ENCODE results near the gene DNAJA3. TPM values are rescaled to one million over a fixed set of nuclear protein-coding genes. Genes with fewer than 3 reads are reported as not detected.

Gene DNAJA3
- total and polyA plus RNA-seq, 12 donors, result 29.0 to 76.7 (median 71.4) TPM

- no peak overlapping the region for H3K4me3 ChIP-seq
- ATAC-seq (no peak), DNase-seq (no peak)
- peaks cover 0 to 27% (median 21%) of the 10 kb centered on the region in 9 donors for H3K4me1 ChIP-seq
- no peaks in the 10 kb centered on the region for H3K27me3 ChIP-seq
- 95 to 97% methylated on average over 7 of the region's 7 CpGs for WGBS, 2 donors
- no peaks in the 10 kb centered on the region for H3K9me3 ChIP-seq
- H3K36me3 ChIP-seq, result peaks cover 0 to 52% (median 0%) of the 10 kb centered on the region in 9 donors
- H3K27ac ChIP-seq, result no peak overlapping the region
- TF ChIP-seq CTCF (IDR thresholded peaks at IDR 0.05), result no peak
- intact Hi-C loops (cut with DNase I), result loop anchor here in 1 of 10 donors (5.0 kb wide), 1 partner anchor 49 kb away; the partner anchor contains the start of gene HMOX2
Measured at GRCh38 chr16:4428500-4428899, 2.8 kb downstream of the DNAJA3 start.

GRCh38 chr16:4431023-4431422 is 5.4 kb downstream of the DNAJA3 start:
- H3K27ac ChIP-seq, result no peak overlapping the region
- H3K36me3 ChIP-seq, result peaks cover 0 to 77% (median 12%) of the 10 kb centered on the region in 9 donors
- H3K4me1 ChIP-seq, result peaks cover 0 to 22% (median 14%) of the 10 kb centered on the region in 9 donors
- 86 to 88% methylated on average over 9 of the region's 9 CpGs for WGBS, 2 donors
- ATAC-seq (no peak), DNase-seq (no peak)
- no peak overlapping the region for H3K4me3 ChIP-seq
- H3K27me3 ChIP-seq, result no peaks in the 10 kb centered on the region
- TF ChIP-seq CTCF (IDR thresholded peaks at IDR 0.05), result no peak
- H3K9me3 ChIP-seq, result no peaks in the 10 kb centered on the region
- intact Hi-C loops (cut with DNase I), result no loop called here

GRCh38 chr16:4433228-4433627 is 7.6 kb downstream of the DNAJA3 start:
- Histone ChIP-seq H3K27ac (no peak overlapping the region), H3K36me3 (peaks cover 0 to 90% (median 23%) of the 10 kb centered on the region in 9 donors), H3K4me1 (peaks cover 0 to under 1% (median 0%) of the 10 kb centered on the region in 9 donors), H3K27me3 (no peaks in the 10 kb centered on the region), H3K4me3 (no peak overlapping the region), H3K9me3 (no peaks in the 10 kb centered on the region)
- intact Hi-C loops (cut with DNase I), result no loop called here
- no peak for TF ChIP-seq CTCF (IDR thresholded peaks at IDR 0.05)
- no peak for ATAC-seq
- no peak for DNase-seq
- 86 to 90% methylated on average over 4 of the region's 4 CpGs for WGBS, 2 donors

GRCh38 chr16:4433914-4434787 is 8.5 kb downstream of the DNAJA3 start:
- intact Hi-C loops (cut with DNase I), result no loop called here
- H3K27ac ChIP-seq, result no peak overlapping the region
- ATAC-seq, result no peak
- 80 to 82% methylated on average over 12 of the region's 12 CpGs for WGBS, 2 donors
- no peak overlapping the region for H3K4me3 ChIP-seq
- no peaks in the 10 kb centered on the region for H3K4me1 ChIP-seq
- H3K9me3 ChIP-seq, result no peaks in the 10 kb centered on the region
- no peak for DNase-seq
- peaks cover 0 to 93% (median 24%) of the 10 kb centered on the region in 9 donors for H3K36me3 ChIP-seq
- H3K27me3 ChIP-seq, result no peaks in the 10 kb centered on the region
- TF ChIP-seq CTCF (IDR thresholded peaks at IDR 0.05), result no peak

All from heart right ventricle (tissue), 16 donors.